ENCODE measurements around the gene PIGU. TPM values are rescaled to one million over a fixed set of nuclear protein-coding genes. Genes with fewer than 3 reads are reported as not detected.

PIGU gene
- 4.4 and 5.1 TPM in 2 replicates for total RNA-seq

DNA sequence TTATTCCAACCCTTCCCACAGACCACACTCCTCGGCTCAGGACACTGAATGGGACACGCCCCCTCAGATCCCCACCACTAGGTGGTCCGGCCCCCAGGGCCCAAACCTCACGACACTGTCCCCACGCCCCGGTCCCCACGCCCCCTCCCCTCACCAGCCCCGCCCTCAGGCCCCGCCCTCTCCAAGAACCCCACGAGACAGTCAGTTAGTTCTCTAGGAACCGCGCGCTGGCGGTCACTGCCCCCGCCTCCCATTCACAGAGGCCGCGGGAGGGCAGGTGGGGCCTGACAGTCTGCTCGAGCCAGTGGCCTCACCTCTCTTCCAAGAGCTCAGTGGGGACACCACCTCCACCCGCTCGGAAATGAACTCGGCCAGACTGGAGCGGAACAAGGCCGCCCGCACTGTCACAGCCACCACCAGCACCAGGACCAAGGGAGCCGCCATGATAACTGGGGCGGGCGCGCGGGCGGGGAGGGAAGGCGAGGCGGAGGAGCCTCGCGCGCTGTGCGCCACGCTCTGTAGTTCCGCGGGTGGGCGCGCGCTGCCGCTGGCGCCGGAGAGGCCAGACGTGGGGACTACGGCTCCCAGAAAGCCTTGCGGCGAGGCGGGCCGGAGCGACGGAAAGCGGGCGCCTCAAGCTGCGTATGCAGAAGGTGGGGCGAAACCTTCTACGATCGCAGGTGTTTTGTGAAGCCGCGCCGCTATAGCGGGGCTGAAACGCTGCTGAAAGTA is at the start of gene PIGU:
TSS of gene PIGU (minus strand) at position 451 of the 732 bp plus-strand sequence. CDS start at position 444, 7 bp downstream.

DNA sequence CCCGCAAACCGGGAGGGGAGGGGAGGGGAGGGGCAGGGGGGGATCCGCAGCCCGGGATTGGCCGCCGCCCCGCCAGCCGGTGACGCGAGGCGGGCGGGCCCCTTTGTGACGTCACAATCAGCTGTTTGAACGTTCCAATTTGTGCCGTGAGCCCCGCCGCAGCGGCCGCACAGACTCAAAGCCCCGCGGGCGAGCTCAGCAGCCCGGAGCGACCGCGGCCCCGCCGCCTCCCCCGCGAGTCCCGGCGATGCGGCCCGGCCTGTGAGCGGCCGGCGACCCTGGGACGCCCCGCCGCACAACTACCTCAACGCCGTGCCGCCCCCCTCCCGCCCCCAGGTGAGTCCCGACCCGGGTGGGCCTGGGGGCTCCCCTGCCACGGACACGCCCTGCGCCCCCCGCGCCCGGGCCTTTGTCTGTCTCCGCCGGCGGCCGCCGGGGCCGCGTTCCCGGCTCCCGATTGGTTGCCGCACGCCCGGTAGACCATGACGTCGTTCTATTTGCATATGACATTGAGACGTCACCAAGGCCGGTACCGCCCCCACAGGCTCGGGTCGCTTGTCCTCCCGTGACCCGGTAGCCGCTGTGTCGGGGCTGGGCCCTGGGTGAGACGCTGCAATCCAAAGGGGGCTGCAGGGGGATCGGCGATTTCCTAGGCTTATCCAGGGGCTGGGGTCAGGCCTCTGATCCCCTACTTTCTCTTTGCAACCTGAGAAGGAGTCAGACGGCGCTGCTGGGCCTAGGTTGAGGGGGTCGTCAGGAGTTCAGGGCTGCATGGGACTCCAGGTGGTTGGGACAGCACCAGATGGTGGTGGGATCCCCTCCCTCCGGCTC is 27.5 kb upstream of the PIGU start, which contains the start of gene TP53INP2:
TSS of gene TP53INP2 (plus strand) at position 168 of the 831 bp plus-strand sequence. CDS start 4,396 bp downstream, outside the sequence.

GRCh38 chr20:34558320-34559218 is 118.3 kb downstream of the PIGU start, which contains the start of gene MAP1LC3A:
MAP1LC3A (plus strand) TSS chr20:34558718; CDS start chr20:34558869, 151 bp downstream.

GRCh38 chr20:34516247-34517113 is 160.4 kb downstream of the PIGU start, which contains the start of gene DYNLRB1:
DYNLRB1 (plus strand) TSS chr20:34516422; CDS start chr20:34516459, 37 bp downstream.

Other genes with a start within 250 kb of the PIGU start
- gene DYNLRB1, start 160.7 kb downstream of the PIGU start, total RNA-seq = 53.6 and 57.4 TPM in 2 replicates
- gene MAP1LC3A, start 118.4 kb downstream of the PIGU start, total RNA-seq = 16.1 and 16.3 TPM in 2 replicates
- gene TP53INP2, start 27.3 kb upstream of the PIGU start, total RNA-seq = 2.0 and 3.6 TPM in 2 replicates
- 3.8 and 5.8 TPM in 2 replicates for gene NCOA6, start 148.6 kb upstream of the PIGU start, total RNA-seq
- gene GGT7, start 195.8 kb upstream of the PIGU start, total RNA-seq = 10.7 and 12.9 TPM in 2 replicates
- 31.8 and 44.6 TPM in 2 replicates for gene ACSS2, start 199.5 kb upstream of the PIGU start, total RNA-seq

Measured in bronchial smooth muscle cell (primary cell).